K562 (cell line): ENCODE measurements around the gene YLPM1. TPM values are rescaled to one million over a fixed set of nuclear protein-coding genes. Genes with fewer than 3 reads are reported as not detected.
A peak's percentile ranks its signal among the peaks of the same experiment; 100 is the strongest.

Source experiments
- ATF3 ChIP-seq, 2 experiments: fragments of 450-650 bp in 1 of 2; sonication (generic) in 1 of 2; formaldehyde crosslinking in 1 of 2; IDR thresholded peaks in 1 of 2; conservative IDR thresholded peaks in 1 of 2; 2 replicates each; pipeline versions ENCODE4 v1.6.1 to v1.8.1; 2016 to 2023; ENCODE audit warnings: mild to moderate bottlenecking in 2 of 2, moderate library complexity in 2 of 2, inconsistent platforms in 1 of 2, missing genetic modification reagents in 1 of 2
- BDP1 ChIP-seq: IDR thresholded peaks from 3 replicates; pipeline ENCODE4 v1.6.1; 2011; ENCODE audit not compliant: insufficient read length, insufficient read depth
- CEBPB ChIP-seq: fragments of 450-650 bp; IDR thresholded peaks from 2 replicates; pipeline ENCODE4 v1.6.1; 2016; ENCODE audit warnings: missing genetic modification characterization, missing compliant biosample characterization
- DEAF1 ChIP-seq: fragments of 450-650 bp; formaldehyde crosslinking; IDR thresholded peaks from 2 replicates; pipeline ENCODE4 v1.4.0; 2020; ENCODE audit warnings: mild to moderate bottlenecking, moderate library complexity
- EHMT2 ChIP-seq: fragments of 450-650 bp; IDR thresholded peaks from 2 replicates; pipeline ENCODE4 v1.6.1; 2018; ENCODE audit warnings: antibody characterized with exemption
- ETS2 ChIP-seq: IDR thresholded peaks from 2 replicates; pipeline ENCODE4 v1.6.1; 2016; ENCODE audit warnings: borderline replicate concordance, missing genetic modification characterization, mild to moderate bottlenecking, moderate library complexity, missing compliant biosample characterization; ENCODE audit not compliant: poor library complexity, severe bottlenecking
- GTF2F1 ChIP-seq: IDR thresholded peaks from 2 replicates; pipeline ENCODE4 v1.6.1; 2011; ENCODE audit warnings: low read depth, low read length, improper control_type of control experiment
- IFI16 ChIP-seq: fragments of 250-450 bp; sonication (Bioruptor Pico); IDR thresholded peaks from 2 replicates; pipeline ENCODE4 v2.1.2; 2022; ENCODE audit warnings: mild to moderate bottlenecking, inconsistent platforms
- MAFF ChIP-seq: IDR thresholded peaks from 2 replicates; pipeline ENCODE4 v1.6.1; 2012; ENCODE audit warnings: low read length, improper control_type of control experiment
- MCM2 ChIP-seq: fragments of 450-650 bp; IDR thresholded peaks from 2 replicates; pipeline ENCODE4 v1.6.1; 2017; ENCODE audit warnings: low read depth, mild to moderate bottlenecking
- NFIX ChIP-seq: fragments of 250-450 bp; sonication (Bioruptor Pico); IDR thresholded peaks from 2 replicates; pipeline ENCODE4 v1.4.0; 2020; ENCODE audit warnings: low read depth, mild to moderate bottlenecking, moderate library complexity
- PHB ChIP-seq: fragments of 250-450 bp; sonication (Bioruptor Pico); IDR thresholded peaks from 2 replicates; pipeline ENCODE4 v1.5.0; 2021
- PKNOX1 ChIP-seq: fragments of 450-650 bp; IDR thresholded peaks from 2 replicates; pipeline ENCODE4 v1.6.1; 2016
- RAD21 ChIP-seq, 2 experiments: fragments of 250-450 bp in 1 of 2; fragments of 450-650 bp in 1 of 2; sonication (Bioruptor Pico) in 1 of 2; formaldehyde crosslinking in 1 of 2; IDR thresholded peaks in 1 of 2; conservative IDR thresholded peaks in 1 of 2; 2 replicates each; pipeline versions ENCODE4 v1.4.0 to v1.8.0; 2020 to 2022; ENCODE audit warnings: mild to moderate bottlenecking in 2 of 2, moderate library complexity in 1 of 2
- RBM17 ChIP-seq: fragments of 200-400 bp; formaldehyde crosslinking; IDR thresholded peaks from 2 replicates; pipeline ENCODE4 v1.6.1; 2017; ENCODE audit warnings: low read depth, mild to moderate bottlenecking, low read length, borderline replicate concordance
- SIN3B ChIP-seq: fragments of 450-650 bp; IDR thresholded peaks from 2 replicates; pipeline ENCODE4 v1.6.1; 2017; ENCODE audit warnings: low read depth, mild to moderate bottlenecking, moderate library complexity
- SREBF1 ChIP-seq: fragments of 150-350 bp; IDR thresholded peaks from 2 replicates; pipeline ENCODE4 v1.6.1; 2014; ENCODE audit warnings: antibody characterized with exemption, low read depth, low read length, borderline replicate concordance
- TGIF2 ChIP-seq: sonication (generic); formaldehyde crosslinking; IDR thresholded peaks from 2 replicates; pipeline ENCODE4 v1.8.1; 2022; ENCODE audit warnings: mild to moderate bottlenecking, missing genetic modification reagents, moderate library complexity
- THRA ChIP-seq: fragments of 450-650 bp; IDR thresholded peaks from 2 replicates; pipeline ENCODE4 v1.6.1; 2017; ENCODE audit warnings: mild to moderate bottlenecking, moderate library complexity
- XRCC3 ChIP-seq: fragments of 450-650 bp; IDR thresholded peaks from 2 replicates; pipeline ENCODE4 v1.6.1; 2017; ENCODE audit warnings: mild to moderate bottlenecking, moderate library complexity
- ZNF134 ChIP-seq: fragments of 250-450 bp; sonication (Bioruptor Pico); conservative IDR thresholded peaks from 2 replicates; pipeline ENCODE4 v1.4.0; 2020
- ZSCAN29 ChIP-seq: fragments of 450-650 bp; IDR thresholded peaks from 2 replicates; pipeline ENCODE4 v1.6.1; 2017
- polyA plus RNA-seq, 8 experiments: library from polyadenylated mRNA; depleted of rRNA in 4 of 8; stranded (reverse) in 5 of 8; unstranded in 3 of 8; fragments of >200 nt; fragmentation: Nextera tagmentation in 2 of 8; fragmentation: Illumina TruSeq in 1 of 8; extraction: Ambion mirVana in 2 of 8; extraction: Trizol in 1 of 8; gene quantifications; 2 replicates each; pipeline versions ENCODE4 v1.2.1 to v1.2.3, GENCODE V29; 2011 to 2014; ENCODE audit warnings: inconsistent platforms in 1 of 8, missing spikeins in 1 of 8
- total RNA-seq, 7 experiments: library from RNA; depleted of rRNA in 6 of 7; stranded (reverse); fragments of >200 nt in 6 of 7; fragmentation: Illumina TruSeq in 2 of 7; extraction: Trizol in 2 of 7; gene quantifications; 2 replicates each; pipeline versions ENCODE4 v1.2.1 to v1.2.3, GENCODE V29; 2011 to 2021; ENCODE audit warnings: low replicate concordance in 1 of 7
- TF ChIP-seq, protein P1 (sequence below): fragments of 450-650 bp; IDR thresholded peaks from 2 replicates; pipeline ENCODE4 v1.6.1; 2016; ENCODE audit warnings: missing biosample characterization, missing genetic modification characterization

The YLPM1 gene
- total and polyA plus RNA-seq, 9 of the 15 experiments (the other 6 are each of a cell fraction or from before 2014, with no cell fraction given), result 7.2 to 32.7 (median 14.6) TPM

DNA sequence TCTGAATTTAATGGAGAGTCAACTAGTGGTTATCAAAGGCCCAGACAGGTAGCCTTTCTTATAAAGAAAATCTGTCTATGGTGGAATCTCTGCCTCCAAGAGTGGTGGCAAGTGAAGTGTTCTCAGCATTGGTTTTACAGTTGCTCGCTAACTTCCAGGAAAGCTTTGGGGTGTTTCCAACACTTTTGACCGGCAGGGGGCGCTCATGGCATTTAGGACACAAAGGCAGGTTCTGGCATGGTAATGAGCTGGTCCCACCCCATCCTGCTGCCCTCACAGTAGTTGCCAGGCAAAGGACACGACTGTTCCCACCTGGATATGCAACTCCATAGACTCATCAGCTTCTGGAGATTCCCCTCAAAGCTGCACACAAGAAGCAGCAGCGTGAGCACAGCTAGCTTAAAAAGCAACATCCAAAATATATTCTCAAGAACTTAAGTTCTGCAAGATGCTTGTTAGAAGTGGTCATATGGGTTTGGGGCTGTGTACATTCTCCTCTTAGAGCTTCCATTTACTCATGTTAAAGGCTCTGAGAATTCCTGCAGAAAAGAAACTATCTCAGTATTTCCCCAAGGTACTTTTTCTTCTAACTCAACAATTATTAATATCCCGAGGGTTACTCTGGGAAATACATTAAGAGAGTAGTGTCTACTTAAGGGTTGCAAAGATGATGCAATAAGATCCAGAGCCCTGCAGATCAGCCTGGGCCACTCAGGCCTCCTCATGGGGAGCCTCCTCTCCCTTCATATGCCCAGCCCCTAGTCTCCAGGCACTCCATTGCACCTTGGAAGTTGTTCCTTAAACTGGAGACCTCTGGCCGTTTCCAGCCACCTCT, 98.0 kb downstream of the YLPM1 start (continued):
- TF ChIP-seq ETS2 (tag) (no peak), CEBPB (tag) (peak; percentile 20; the same call in 1 of the 2 replicates), PHB (CRISPR knock-in tag) (no peak), TGIF2 (CRISPR knock-in tag) (no peak), PKNOX1 (no peak), XRCC3 (no peak), MAFF (no peak), BDP1 (no peak), ZSCAN29 (no peak), MCM2 (no peak), RAD21 (CRISPR knock-in tag; conservative IDR thresholded peaks at IDR 0.05 in 1 of 2, IDR thresholded peaks at IDR 0.05 in 1 of 2) (peak; percentile 72 to 79), RBM17 (no peak), EHMT2 (no peak), DEAF1 (CRISPR knock-in tag) (0 out of 2 replicates have a peak, but pooled peaks have one; percentile 12), GTF2F1 (no peak), ATF3 (IDR thresholded peaks at IDR 0.05) (peak; percentile 65), ATF3 (CRISPR knock-in tag; conservative IDR thresholded peaks at IDR 0.05) (no peak), SIN3B (no peak), SREBF1 (no peak), THRA (no peak), ZNF134 (no peak), IFI16 (CRISPR knock-in tag) (no peak), NFIX (no peak)
- TF ChIP-seq, protein P1, sequence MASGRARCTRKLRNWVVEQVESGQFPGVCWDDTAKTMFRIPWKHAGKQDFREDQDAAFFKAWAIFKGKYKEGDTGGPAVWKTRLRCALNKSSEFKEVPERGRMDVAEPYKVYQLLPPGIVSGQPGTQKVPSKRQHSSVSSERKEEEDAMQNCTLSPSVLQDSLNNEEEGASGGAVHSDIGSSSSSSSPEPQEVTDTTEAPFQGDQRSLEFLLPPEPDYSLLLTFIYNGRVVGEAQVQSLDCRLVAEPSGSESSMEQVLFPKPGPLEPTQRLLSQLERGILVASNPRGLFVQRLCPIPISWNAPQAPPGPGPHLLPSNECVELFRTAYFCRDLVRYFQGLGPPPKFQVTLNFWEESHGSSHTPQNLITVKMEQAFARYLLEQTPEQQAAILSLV, result no peak
